Astrocyte of the spinal cord (primary cell): ENCODE measurements around the gene TXNDC8.
A peak's percentile ranks its signal among the peaks of the same experiment; 100 is the strongest.
"Not testable (repeated sequence)": the region's sequence is repeated elsewhere in the genome, so short reads cannot be mapped to it uniquely, and the experiment has no call there.

Experiments used
- DNase-seq: peaks from one replicate; pipeline ENCODE4 v3.0.0; 2011; ENCODE audit warnings: low read depth, low spot score
- H3K4me3 ChIP-seq: 2 replicates; pipeline ENCODE4 v1.5.1; 2011; ENCODE audit warnings: low read depth, mild to moderate bottlenecking, low read length, moderate library complexity
- CTCF ChIP-seq: IDR thresholded peaks from 2 replicates; pipeline ENCODE4 v1.5.1; 2012; ENCODE audit warnings: low read depth, mild to moderate bottlenecking, low read length, inconsistent platforms
- in situ Hi-C: cut with HindIII; loops from 2 replicates; pipeline ENCODE4 v1.10.0; 2017; ENCODE audit warnings: low sequenced_read_pairs

TXNDC8 gene

GRCh38 chr9:110319781-110320492 is 17.7 kb downstream of the TXNDC8 start:
- DNase-seq = no peak
- no peak for TF ChIP-seq CTCF
- H3K4me3 ChIP-seq = no peak overlapping the region
- in situ Hi-C loops = no loop called here

- H3K4me3 ChIP-seq = no peak overlapping the region
- in situ Hi-C loops = no loop called here
- DNase-seq = no peak
- TF ChIP-seq CTCF = no peak
Observed at GRCh38 chr9:110317911-110318310, 19.8 kb downstream of the TXNDC8 start.

- H3K4me3 ChIP-seq = no peak overlapping the region
- no peak for DNase-seq
- no peak for TF ChIP-seq CTCF
- in situ Hi-C loops = no loop called here
Observed at GRCh38 chr9:110316261-110317075, 21.2 kb downstream of the TXNDC8 start.

GRCh38 chr9:110311978-110312377 is 25.7 kb downstream of the TXNDC8 start:
- DNase-seq = peak; percentile 2
- H3K4me3 ChIP-seq, in situ Hi-C loops: not testable (repeated sequence)

- DNase-seq = no peak
- H3K4me3 ChIP-seq = no peak overlapping the region
- TF ChIP-seq CTCF = no peak
- in situ Hi-C loops = no loop called here
Observed at GRCh38 chr9:110309681-110310080, 28.0 kb downstream of the TXNDC8 start.

- no peak overlapping the region for H3K4me3 ChIP-seq
- TF ChIP-seq CTCF = no peak
- DNase-seq = no peak
- in situ Hi-C loops = no loop called here
Observed at GRCh38 chr9:110308633-110309038, 29.0 kb downstream of the TXNDC8 start.

- TF ChIP-seq CTCF = no peak
- in situ Hi-C loops = no loop called here
- no peak for DNase-seq
Observed at GRCh38 chr9:110307191-110307590, 30.5 kb downstream of the TXNDC8 start.

More at GRCh38 chr9:110307191-110307590, 30.5 kb downstream of the TXNDC8 start:
- no peak overlapping the region for H3K4me3 ChIP-seq
